Mesenchymal stem cell (in vitro differentiated cells and primary cell): ENCODE data around the gene OLIG1.

ENCODE experiments used
- DNase-seq: peaks from one replicate; pipeline ENCODE4 v3.0.0-alpha.2; 2013
- H2AFZ ChIP-seq: one replicate; pipeline ENCODE4 v1.6.1; 2013; ENCODE audit warnings: low read depth, mild to moderate bottlenecking, control low read depth, inconsistent platforms, low read length, moderate library complexity
- H2AK5ac ChIP-seq: 2 replicates; pipeline ENCODE4 v1.6.1; 2013; ENCODE audit warnings: low read length, moderate library complexity, mild to moderate bottlenecking, inconsistent platforms; ENCODE audit not compliant: severe bottlenecking
- H2BK120ac ChIP-seq: one replicate; pipeline ENCODE4 v1.6.1; 2013; ENCODE audit warnings: low read depth, mild to moderate bottlenecking, inconsistent platforms, low read length, moderate library complexity
- H2BK12ac ChIP-seq, 2 experiments: one replicate each; pipeline ENCODE4 v1.6.1; 2013; ENCODE audit warnings: inconsistent platforms in 2 of 2, low read length in 2 of 2, mild to moderate bottlenecking in 2 of 2, moderate library complexity in 2 of 2, control low read depth in 1 of 2
- H2BK15ac ChIP-seq: one replicate; pipeline ENCODE4 v1.6.1; 2013; ENCODE audit warnings: mild to moderate bottlenecking, low read depth, inconsistent platforms; ENCODE audit not compliant: poor library complexity, severe bottlenecking
- H2BK5ac ChIP-seq: 2 replicates; pipeline ENCODE4 v1.6.1; 2013; ENCODE audit warnings: low read depth, mild to moderate bottlenecking, low read length, control low read depth, inconsistent platforms; ENCODE audit not compliant: poor library complexity, severe bottlenecking
- H3K14ac ChIP-seq, 2 experiments: one replicate each; pipeline ENCODE4 v1.6.1; 2013; ENCODE audit warnings: inconsistent platforms in 2 of 2, low read length in 2 of 2, control low read depth in 1 of 2, mild to moderate bottlenecking in 1 of 2, moderate library complexity in 1 of 2
- H3K18ac ChIP-seq, 2 experiments: one replicate each; pipeline ENCODE4 v1.6.1; 2013; ENCODE audit warnings: inconsistent platforms in 2 of 2, low read length in 2 of 2, control low read depth in 1 of 2, low read depth in 1 of 2, mild to moderate bottlenecking in 1 of 2
- H3K23ac ChIP-seq, 2 experiments: one replicate each; pipeline ENCODE4 v1.6.1; 2013; ENCODE audit warnings: inconsistent platforms in 2 of 2, low read length in 2 of 2, mild to moderate bottlenecking in 2 of 2, moderate library complexity in 2 of 2, control low read depth in 1 of 2
- H3K27ac ChIP-seq: 2 replicates; pipeline ENCODE4 v1.5.1; 2013; ENCODE audit warnings: mild to moderate bottlenecking, moderate library complexity, low read length, control low read depth, inconsistent platforms; ENCODE audit not compliant: poor library complexity, severe bottlenecking
- H3K27me3 ChIP-seq, 2 experiments: 2 replicates each; pipeline versions ENCODE4 v1.6.1 to v1.7.0; 2013; ENCODE audit warnings: low read length in 2 of 2, mild to moderate bottlenecking in 2 of 2, moderate library complexity in 2 of 2, control low read depth in 1 of 2, inconsistent platforms in 1 of 2; ENCODE audit not compliant: control insufficient read depth in 1 of 2, insufficient read depth in 1 of 2
- H3K36me3 ChIP-seq, 2 experiments: 2 replicates each; pipeline versions ENCODE4 v1.6.1 to v1.7.0; 2013; ENCODE audit warnings: low read length in 2 of 2, control low read depth in 1 of 2, inconsistent platforms in 1 of 2, low read depth in 1 of 2, mild to moderate bottlenecking in 1 of 2; ENCODE audit not compliant: insufficient read depth in 2 of 2, control insufficient read depth in 1 of 2
- H3K4ac ChIP-seq, 2 experiments: one replicate each; pipeline ENCODE4 v1.6.1; 2013; ENCODE audit warnings: inconsistent platforms in 2 of 2, low read length in 2 of 2, mild to moderate bottlenecking in 2 of 2, moderate library complexity in 2 of 2, control low read depth in 1 of 2, low read depth in 1 of 2
- H3K4me1 ChIP-seq: 2 replicates; pipeline ENCODE4 v1.6.1; 2013; ENCODE audit warnings: low read depth, low read length, control low read depth; ENCODE audit not compliant: control insufficient read depth, insufficient read depth
- H3K4me2 ChIP-seq: 2 replicates; pipeline ENCODE4 v1.6.1; 2013; ENCODE audit warnings: low read length, mild to moderate bottlenecking, inconsistent platforms; ENCODE audit not compliant: poor library complexity, severe bottlenecking
- H3K4me3 ChIP-seq, 2 experiments: 2 replicates each; pipeline versions ENCODE4 v1.5.1 to v1.7.0; 2013; ENCODE audit warnings: low read length in 2 of 2, mild to moderate bottlenecking in 2 of 2, control low read depth in 1 of 2, low read depth in 1 of 2; ENCODE audit not compliant: insufficient read depth in 1 of 2
- H3K79me1 ChIP-seq: replicated peaks from 2 replicates; pipeline ENCODE4 v1.6.1; 2013; ENCODE audit warnings: mild to moderate bottlenecking, control low read depth, low read length, inconsistent platforms; ENCODE audit not compliant: poor library complexity, severe bottlenecking
- H3K9ac ChIP-seq: 2 replicates; pipeline ENCODE4 v1.7.0; 2013; ENCODE audit warnings: mild to moderate bottlenecking, low read length, moderate library complexity
- H3K9me3 ChIP-seq: 2 replicates; pipeline ENCODE4 v1.7.0; 2013; ENCODE audit warnings: mild to moderate bottlenecking, low read length; ENCODE audit not compliant: control insufficient read depth
- H4K8ac ChIP-seq: one replicate; pipeline ENCODE4 v1.6.1; 2013; ENCODE audit warnings: inconsistent platforms, mild to moderate bottlenecking, low read length, moderate library complexity
- H4K91ac ChIP-seq: one replicate; pipeline ENCODE4 v1.6.1; 2013; ENCODE audit warnings: mild to moderate bottlenecking, low read length, inconsistent platforms
- WGBS: methylation state at CpG from one replicate; pipeline ENCODE4 v1.1.7; 2013; ENCODE audit warnings: mixed read lengths; 5-methylcytosine and 5-hydroxymethylcytosine counted together

Gene OLIG1

DNA sequence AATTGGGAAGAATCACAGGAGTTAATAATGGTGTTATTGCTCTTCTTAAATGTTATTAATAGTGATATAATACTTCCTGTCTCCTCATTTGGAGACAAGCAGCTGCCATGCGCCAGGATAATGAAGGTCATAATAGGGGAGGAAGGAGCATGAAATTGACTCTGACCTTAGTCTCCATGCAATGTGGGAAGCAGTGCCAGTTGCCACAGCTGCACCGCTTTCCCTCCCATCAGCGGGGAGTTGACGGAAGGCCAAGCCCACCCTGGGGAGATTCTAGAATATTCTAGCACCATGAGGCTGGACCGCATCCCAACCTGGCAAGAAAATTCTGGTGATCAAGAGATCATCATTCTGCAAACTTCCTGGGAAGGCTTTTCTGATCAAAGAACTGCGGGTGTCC is 11.0 kb upstream of the OLIG1 start:
- Histone ChIP-seq H3K9ac (no peak overlapping the region), H2BK120ac (no peak overlapping the region), H2BK5ac (no peak overlapping the region), H2BK12ac (no peak overlapping the region), H2AK5ac (no peak overlapping the region), H4K8ac (no peak overlapping the region), H3K79me1 (no peaks in the 10 kb centered on the region), H3K4me2 (no peak overlapping the region), H3K23ac (no peak overlapping the region), H3K9me3 (no peaks in the 10 kb centered on the region), H3K27ac (no peak overlapping the region), H2AFZ (no peak overlapping the region), H3K36me3 (no peaks in the 10 kb centered on the region), H3K4me1 (no peaks in the 10 kb centered on the region), H3K4ac (no peak overlapping the region), H3K18ac (no peak overlapping the region), H3K14ac (no peak overlapping the region), H2BK15ac (no peak overlapping the region), H4K91ac (no peak overlapping the region), H3K27me3 (peaks cover 78 to 92% of the 10 kb centered on the region in 2 experiments), H3K4me3 (no peak overlapping the region)
- DNase-seq = no peak
- 96% methylated on average over 6 of the region's 6 CpGs for WGBS

DNA sequence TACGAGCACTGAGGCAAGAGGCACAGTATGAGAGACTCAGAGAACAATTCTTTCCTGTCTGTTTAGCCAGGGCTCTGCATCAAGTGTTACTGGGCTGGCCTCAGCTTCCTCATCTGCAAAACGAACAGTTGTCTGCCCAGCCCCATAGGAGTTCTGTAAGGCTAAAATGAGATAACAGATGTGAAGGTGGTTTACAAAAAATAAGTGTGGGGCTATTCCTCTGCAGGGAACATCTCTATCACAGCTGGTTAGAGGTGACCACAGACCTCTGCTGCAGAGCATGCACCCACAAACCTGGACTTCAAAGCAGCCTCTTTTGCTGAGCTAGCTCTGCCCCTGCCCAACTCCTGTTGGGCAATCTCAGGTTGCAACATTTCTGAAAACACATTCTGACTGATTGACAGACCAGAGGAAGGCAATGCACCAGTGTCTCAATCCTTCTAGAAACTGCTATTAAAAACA is 10.5 kb upstream of the OLIG1 start:
- H4K8ac ChIP-seq = no peak overlapping the region
- no peak overlapping the region for H2AK5ac ChIP-seq
- no peaks in the 10 kb centered on the region for H3K79me1 ChIP-seq
- H3K36me3 ChIP-seq = no peaks in the 10 kb centered on the region
- no peak overlapping the region for H3K9ac ChIP-seq
- no peak overlapping the region for H2AFZ ChIP-seq
- H3K4me3 ChIP-seq = no peak overlapping the region
- H2BK5ac ChIP-seq = no peak overlapping the region
- no peak overlapping the region for H2BK12ac ChIP-seq
- no peak overlapping the region for H3K4me2 ChIP-seq
- H3K27me3 ChIP-seq = peaks cover 83 to 93% of the 10 kb centered on the region in 2 experiments
- H3K14ac ChIP-seq = no peak overlapping the region
- 70% methylated on average over 2 of the region's 2 CpGs for WGBS
- H3K23ac ChIP-seq = no peak overlapping the region
- no peaks in the 10 kb centered on the region for H3K9me3 ChIP-seq
- no peak for DNase-seq
- no peaks in the 10 kb centered on the region for H3K4me1 ChIP-seq
- H2BK15ac ChIP-seq = no peak overlapping the region
- H3K4ac ChIP-seq = no peak overlapping the region
- H2BK120ac ChIP-seq = no peak overlapping the region
- H3K18ac ChIP-seq = no peak overlapping the region
- H3K27ac ChIP-seq = no peak overlapping the region
- H4K91ac ChIP-seq = no peak overlapping the region

DNA sequence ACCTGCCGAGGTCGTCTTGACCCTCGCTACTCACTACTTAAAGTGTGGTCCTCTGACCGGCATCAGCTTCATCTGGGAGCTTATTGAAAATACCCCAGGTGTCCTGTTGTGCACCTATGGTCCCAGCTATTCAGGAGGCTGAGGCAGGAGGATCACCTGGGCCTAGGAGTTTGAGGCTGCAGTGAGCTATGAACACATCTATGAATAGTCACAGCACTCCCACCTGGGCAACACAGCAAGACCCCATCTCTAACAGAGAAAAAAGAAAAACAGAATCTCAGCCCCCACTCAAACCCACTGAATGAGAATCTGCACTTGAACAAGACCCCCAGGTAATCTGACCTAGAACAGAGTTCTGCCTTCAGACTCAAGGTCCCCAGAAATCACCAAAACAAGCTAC is 8.7 kb upstream of the OLIG1 start:
- Histone ChIP-seq H2BK5ac (no peak overlapping the region), H2AFZ (no peak overlapping the region), H3K4ac (no peak overlapping the region), H2AK5ac (no peak overlapping the region), H3K4me1 (no peaks in the 10 kb centered on the region), H2BK12ac (no peak overlapping the region), H3K4me2 (no peak overlapping the region), H4K91ac (no peak overlapping the region), H3K79me1 (no peaks in the 10 kb centered on the region), H3K9me3 (no peaks in the 10 kb centered on the region), H3K18ac (no peak overlapping the region), H3K9ac (no peak overlapping the region), H3K27me3 (peaks cover 83 to 94% of the 10 kb centered on the region in 2 experiments), H3K14ac (no peak overlapping the region), H3K36me3 (no peaks in the 10 kb centered on the region), H4K8ac (no peak overlapping the region), H3K4me3 (no peak overlapping the region), H2BK120ac (no peak overlapping the region), H3K27ac (no peak overlapping the region), H3K23ac (no peak overlapping the region), H2BK15ac (no peak overlapping the region)
- 93% methylated on average over 4 of the region's 4 CpGs for whole genome bisulfite sequencing
- DNase-seq = no peak

DNA sequence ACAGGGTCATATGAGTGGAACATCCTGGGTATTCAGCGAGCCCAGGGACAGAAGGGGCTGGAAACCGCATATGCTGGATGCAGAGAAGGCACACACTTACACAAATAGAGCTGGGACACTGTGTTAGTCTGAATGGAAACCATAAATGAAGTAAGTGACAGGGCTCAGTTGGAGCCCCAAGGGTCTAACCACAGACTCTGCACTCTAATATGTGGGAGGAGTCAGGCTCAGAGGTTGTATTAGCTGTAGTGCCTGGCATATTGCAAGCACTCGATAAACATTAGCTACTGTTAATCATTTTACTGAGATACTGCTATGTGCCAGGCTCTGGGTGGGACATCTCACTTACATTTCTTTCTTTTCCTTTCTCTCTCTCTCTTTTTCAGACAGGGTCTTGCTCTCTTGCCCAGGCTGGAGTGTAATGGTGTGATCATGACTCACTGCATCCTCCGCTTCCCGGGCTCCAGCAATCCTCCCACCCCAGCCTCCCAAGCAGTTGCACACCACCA is 6.5 kb upstream of the OLIG1 start:
- Histone ChIP-seq H2BK12ac (no peak overlapping the region), H3K79me1 (no peaks in the 10 kb centered on the region), H4K91ac (no peak overlapping the region), H3K27me3 (peaks cover 85 to 95% of the 10 kb centered on the region in 2 experiments), H3K36me3 (no peaks in the 10 kb centered on the region), H2AK5ac (no peak overlapping the region), H3K4ac (no peak overlapping the region), H3K4me1 (no peaks in the 10 kb centered on the region), H3K14ac (no peak overlapping the region), H3K9me3 (no peaks in the 10 kb centered on the region), H2BK120ac (no peak overlapping the region), H3K4me2 (no peak overlapping the region), H4K8ac (no peak overlapping the region), H2BK15ac (no peak overlapping the region), H3K9ac (no peak overlapping the region), H3K18ac (no peak overlapping the region), H3K27ac (no peak overlapping the region), H2BK5ac (no peak overlapping the region), H3K23ac (no peak overlapping the region), H3K4me3 (no peak overlapping the region), H2AFZ (no peak overlapping the region)
- DNase-seq = no peak
- 93% methylated on average over 4 of the region's 5 CpGs for WGBS
